ENCODE measurements around the gene TET1.
"Not testable (repeated sequence)": the region's sequence is repeated elsewhere in the genome, so short reads cannot be mapped to it uniquely, and the experiment has no call there.

The TET1 gene

GRCh38 chr10:68560186-68560942 is at the start of gene TET1:
TSS of gene TET1 (plus strand) at chr10:68560337. CDS start at chr10:68572339, 12,002 bp downstream.
- no peak for DNase-seq (ENCODE audit: low read depth)

DNA sequence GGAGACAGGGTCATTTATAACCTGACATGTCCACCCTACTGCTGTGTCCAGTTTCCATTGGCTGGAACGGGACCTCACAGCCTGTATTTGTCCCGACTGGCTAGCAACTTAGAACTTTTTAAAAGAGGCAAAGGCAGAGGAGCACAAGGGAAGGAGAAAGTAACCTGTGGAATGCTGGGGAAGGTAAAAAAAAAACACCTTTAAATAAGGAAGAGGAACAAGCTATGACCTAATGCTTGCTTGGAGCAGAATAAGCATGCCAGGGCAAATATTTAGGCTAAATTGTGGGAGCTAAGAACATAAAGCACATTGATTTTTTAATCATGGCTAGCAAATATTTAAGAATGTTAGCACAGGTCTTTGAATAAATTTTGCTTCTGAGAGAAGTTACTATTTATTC is 43.9 kb upstream of the TET1 start:
- not testable (repeated sequence) for DNase-seq (ENCODE audit: low read depth)

DNA sequence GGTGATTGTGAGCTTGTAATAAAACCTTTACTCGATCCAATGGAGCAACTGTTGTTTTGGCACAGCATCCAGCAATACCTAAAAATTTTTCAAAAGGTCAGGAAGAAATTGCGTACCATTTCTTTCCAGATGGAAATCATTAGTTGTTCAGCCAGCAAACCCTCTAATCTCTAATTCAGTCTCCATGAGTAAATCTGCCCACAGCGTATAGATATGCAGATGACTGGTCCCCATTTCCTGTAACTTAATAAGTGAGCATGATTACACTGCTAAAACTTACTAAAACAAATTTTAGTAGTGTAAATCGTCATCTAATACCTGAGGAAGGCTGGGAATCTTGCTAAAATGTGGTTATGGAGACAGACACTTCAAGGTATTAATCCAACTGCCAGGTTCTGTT is 43.4 kb upstream of the TET1 start:
- DNase-seq (ENCODE audit: low read depth), result no peak

DNA sequence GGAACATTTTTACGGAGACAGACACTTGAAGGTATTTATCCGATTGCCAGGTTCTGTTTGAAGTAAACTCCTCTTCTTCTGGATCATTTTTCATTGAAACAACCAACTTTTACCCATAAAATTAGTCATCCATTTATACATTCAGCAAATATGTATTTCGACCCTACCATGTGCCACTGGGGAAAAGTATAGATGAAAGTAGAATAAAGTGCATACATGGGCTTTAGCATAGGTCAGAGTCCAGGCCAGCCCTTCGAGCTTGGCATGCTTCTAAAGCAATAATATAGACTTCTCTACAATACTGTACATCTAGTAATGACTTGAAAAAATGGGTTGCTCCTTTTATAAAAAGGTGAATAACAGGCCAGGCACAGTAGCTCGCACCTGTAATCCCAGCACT is 42.9 kb upstream of the TET1 start:
- no peak for DNase-seq (ENCODE audit: low read depth)

- not testable (repeated sequence) for DNase-seq (ENCODE audit: low read depth)
Observed at GRCh38 chr10:68518609-68519008, 41.5 kb upstream of the TET1 start.

DNA sequence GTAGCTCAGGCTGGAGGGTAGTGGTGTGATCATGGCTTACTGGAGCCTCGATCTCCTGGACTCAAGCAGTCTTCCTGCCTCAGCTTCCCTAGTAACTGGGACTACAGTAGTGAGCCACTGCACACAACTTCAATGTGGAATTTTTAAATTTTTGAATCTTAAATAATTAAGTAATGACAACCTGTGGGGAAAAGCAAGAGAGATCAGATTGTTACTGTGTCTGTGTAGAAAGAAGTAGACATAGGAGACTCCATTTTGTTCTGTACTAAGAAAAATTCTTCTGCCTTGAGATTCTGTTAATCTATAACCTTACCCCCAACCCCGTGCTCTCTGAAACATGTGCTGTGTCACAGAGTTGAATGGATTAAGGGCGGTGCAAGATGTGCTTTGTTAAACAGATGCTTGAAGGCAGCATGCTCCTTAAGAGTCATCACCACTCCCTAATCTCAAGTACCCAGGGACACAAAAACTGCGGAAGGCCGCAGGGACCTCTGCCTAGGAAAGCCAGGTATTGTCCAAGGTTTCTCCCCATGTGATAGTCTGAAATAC is 34.6 kb upstream of the TET1 start:
- not testable (repeated sequence) for DNase-seq (ENCODE audit: low read depth)

DNA sequence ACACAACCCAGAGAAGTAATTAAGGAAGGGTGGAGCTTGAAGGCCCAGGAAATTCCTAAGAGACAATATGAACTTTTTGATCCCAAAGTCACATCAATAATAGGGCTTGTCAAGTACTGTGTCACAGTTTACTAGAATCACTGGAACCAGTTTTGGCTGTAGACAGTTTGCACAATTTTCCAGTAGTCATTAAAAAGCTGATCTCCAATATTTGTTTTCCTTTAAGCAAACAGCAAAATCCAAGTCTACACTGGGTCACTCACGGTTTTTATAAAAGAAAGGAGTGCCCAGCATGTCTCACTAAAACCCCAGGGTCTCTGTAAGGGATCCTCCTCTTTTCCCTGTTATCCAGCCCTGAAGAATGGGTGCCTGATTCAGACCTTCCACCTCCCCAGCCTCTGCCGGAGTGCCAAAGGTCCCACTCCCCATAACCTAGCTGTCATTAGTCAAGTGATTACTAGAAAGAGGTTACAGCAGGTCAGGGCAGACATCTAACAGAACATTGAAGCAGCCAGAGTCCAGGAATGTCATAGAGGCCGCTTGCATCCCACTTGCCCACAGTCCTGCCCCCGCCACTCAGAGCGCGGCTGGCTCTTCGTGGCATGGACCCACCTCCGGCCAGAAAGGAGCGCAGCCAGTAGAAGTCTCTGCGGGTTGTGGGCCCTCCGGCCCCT is 33.4 kb upstream of the TET1 start:
- no peak for DNase-seq (ENCODE audit: low read depth)

DNA sequence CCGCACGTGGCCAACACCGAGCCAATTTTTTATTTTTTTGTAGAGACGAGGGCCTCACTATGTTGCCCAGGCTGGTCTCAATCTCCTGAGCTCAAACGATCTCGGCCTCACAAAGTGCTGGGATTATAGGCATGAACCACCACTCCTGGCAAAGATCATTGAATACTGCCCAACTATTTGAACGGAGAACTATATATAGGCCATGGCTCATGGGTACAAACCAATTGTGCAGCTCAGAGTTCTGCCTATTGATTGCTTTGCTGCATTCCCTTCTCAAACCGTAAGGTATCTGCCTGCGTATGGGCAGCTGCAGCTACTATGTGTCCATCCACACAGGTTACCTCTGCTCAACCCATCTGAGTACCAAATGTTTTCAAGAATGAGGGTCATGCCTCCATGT is 23.2 kb upstream of the TET1 start:
- no peak for DNase-seq (ENCODE audit: low read depth)

DNA sequence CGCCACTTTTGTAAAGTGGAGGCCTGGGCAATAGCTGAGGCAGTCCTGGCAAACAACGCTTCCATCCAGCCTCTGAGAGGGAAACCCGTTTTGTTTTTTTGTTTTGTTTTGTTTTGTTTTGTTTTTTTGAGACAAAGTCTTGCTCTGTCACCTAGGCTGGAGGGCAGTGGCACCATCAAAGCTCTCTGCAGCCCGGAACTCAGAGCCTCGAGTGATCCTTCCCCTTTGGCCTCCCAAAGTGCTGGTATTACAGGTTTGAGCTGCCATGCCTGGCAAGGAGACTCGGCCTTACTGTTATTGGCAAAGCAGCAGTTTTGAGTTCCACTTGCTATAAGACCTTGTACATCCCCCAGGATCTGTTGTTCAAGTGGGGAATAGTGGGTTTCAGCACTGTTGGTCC is 22.3 kb upstream of the TET1 start:
- DNase-seq (ENCODE audit: low read depth), result no peak

DNA sequence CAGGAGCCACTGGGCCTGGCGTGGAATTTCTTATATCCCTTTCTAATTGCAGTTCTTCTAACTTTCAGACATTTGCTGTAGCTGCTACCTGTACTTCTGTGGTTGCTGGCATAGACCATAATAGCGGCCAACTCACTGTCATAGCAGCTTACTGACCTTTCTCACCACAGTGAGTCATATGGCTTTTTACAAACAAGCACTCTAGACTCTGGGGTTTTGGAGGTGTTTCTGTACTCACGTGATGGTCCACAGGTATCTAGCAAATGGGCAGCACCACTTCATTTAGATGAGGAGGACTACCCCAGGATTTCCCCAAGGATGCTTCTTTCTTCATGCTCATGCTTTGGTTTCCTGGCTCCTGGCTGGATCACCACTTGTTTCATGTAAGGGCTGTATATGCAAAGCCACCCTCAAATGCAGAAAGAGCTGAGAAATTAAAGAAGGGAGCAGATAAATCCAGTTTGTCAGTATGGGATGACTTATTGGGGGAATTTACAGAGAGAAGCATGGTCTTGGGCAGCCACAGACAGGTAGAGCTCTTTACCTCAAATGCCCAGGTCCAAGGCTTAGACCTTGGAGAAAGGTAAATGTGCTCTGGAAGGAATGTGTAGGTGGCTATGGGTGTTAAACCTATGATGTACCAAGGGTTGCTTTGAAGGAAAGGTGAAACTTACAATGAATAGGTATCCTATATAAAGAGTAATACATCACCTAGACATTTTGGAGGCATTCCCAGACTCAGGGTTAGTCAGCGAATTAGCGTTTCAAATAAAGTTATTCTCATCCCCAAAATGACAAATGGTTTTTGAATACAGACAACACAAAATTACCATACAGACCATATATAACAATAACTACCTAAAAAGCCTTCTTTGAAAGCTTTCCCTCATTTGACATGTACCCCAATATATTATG is 16.9 kb upstream of the TET1 start:
- DNase-seq (ENCODE audit: low read depth), result no peak

- peak; percentile 80 for DNase-seq (ENCODE audit: low read depth)
Observed at GRCh38 chr10:68550747-68551411, 9.3 kb upstream of the TET1 start.

- DNase-seq (ENCODE audit: low read depth), result no peak
Observed at GRCh38 chr10:68553138-68553537, 7.0 kb upstream of the TET1 start.

DNA sequence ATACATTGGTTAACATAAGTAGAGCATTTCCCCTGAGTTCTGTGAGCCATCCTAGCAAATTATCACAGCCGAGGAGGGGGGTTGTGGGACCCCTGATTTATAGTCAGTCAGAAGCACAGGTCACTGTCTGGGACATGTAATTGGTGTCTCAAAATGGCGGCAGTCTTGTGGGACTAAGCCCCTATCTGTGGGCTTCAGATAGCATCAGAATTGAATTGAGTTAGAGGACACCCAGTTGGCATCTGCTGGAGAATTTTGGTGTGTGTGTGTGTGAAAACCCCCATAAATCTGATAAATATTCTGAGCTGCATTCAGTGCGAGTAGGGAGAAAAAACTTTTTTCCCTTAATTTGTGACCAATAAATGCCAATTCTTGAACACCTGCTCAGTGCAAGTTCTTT is 6.5 kb upstream of the TET1 start:
- no peak for DNase-seq (ENCODE audit: low read depth)

- DNase-seq (ENCODE audit: low read depth), result no peak
Observed at GRCh38 chr10:68558478-68558877, 1.7 kb upstream of the TET1 start.

GRCh38 chr10:68559251-68559650 is 886 bp upstream of the TET1 start:
- DNase-seq (ENCODE audit: low read depth), result no peak

GRCh38 chr10:68559841-68560185 is 324 bp upstream of the TET1 start:
- DNase-seq (ENCODE audit: low read depth), result no peak

GRCh38 chr10:68560943-68561864 is 1.1 kb downstream of the TET1 start:
- no peak for DNase-seq (ENCODE audit: low read depth)

DNA sequence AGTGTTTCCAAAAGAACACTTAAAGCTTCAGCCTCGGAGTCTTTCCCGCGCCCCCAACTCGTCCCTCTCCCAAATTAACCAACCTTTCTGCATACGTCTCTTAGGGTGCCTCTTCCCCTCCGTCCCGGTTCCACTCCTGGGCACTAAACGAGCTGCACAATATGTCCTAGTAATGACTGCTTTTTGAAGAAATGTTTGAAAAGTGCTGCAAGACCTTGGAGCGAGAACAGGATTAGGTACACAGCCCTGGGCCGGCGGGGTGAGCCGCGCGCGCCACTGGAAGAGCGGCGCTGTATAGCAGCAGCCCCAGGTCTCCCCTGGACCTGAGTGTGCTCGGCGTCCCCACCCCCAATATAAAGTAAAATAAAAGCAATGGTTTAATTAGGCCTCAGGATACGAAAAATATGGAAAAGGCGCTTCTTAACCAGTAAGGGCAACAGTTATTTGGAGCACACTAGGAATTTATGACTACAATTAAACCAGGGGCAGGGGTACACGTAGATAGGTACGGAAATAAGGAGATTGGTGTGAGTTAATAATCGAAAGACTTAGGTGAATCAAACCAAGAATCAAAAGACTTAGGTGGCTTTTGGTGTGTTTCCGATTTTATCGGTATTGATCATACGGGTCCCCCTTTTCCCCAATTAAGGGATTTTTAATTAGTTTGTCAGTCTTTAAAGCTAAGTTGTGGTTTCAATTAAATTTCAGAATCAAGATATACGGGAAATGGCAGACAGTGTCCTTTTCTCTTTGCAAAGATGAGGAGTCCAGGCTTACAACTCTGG is 1.9 kb downstream of the TET1 start:
- DNase-seq (ENCODE audit: low read depth), result no peak

DNA sequence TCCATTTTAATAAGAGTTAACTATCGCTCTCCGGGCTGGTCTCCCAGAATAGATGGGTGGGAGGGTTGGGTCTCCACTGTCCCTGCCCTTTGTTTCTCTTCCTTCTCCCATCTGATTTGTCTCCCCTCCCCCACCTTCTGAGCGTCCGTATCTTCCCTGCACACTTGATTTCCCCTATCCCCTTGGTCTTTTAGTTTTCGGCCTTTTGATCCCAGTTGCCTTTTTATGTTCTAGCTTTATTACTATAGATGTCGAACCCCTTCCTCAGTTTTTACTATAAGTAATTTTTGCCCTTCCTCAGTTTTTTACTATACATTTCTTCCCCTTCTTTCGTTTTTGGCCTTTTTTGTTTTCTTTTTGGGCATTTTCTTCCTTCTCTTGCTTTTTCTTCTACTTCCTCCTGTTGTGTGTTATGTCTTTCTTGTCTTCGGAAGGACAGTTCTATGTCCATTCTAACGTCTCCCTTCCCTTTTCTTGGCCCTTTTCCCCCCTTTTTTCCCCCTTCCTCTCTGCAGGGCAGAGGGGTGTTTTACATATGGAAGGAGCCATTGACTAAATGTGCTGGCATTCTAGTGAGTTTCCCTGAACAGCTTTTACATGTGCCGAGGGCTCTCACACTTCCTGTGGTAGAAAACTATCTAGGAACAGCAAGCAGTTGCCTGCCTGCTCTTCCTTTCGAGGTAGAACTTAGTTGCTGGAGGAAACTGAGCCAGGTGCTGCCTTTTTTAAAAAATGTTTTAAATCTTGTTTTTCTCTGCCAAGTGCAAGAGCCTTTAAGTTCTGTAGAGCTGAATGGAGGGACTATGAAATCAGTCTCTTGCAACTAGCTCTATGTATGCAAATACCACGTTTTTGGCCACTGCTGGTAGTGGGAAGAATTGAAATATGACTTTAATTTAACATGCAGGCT is 2.8 kb downstream of the TET1 start:
- DNase-seq (ENCODE audit: low read depth), result no peak
